Natural killer cell treated with Interleukin-12 subunit alpha and Interleukin-12 subunit beta and Interleukin-15 and Interleukin-18, amount 100 ng/mL, for 72 hours (primary cell): Measurements from ENCODE around the gene PRTN3. TPM values are rescaled to one million over a fixed set of nuclear protein-coding genes. Genes with fewer than 3 reads are reported as not detected.
A peak's percentile ranks its signal among the peaks of the same experiment; 100 is the strongest.
"Not testable (repeated sequence)": the region's sequence is repeated elsewhere in the genome, so short reads cannot be mapped to it uniquely, and the experiment has no call there.

Experiments
- ATAC-seq, 2 donors: fragments of 150-1000 bp; cut with Tn5 transposase in 1 of 2; sonication (Bioruptor Pico), chemical (Tn5 transposase) in 1 of 2; 2 replicates each; pipeline ENCODE4 v1.10.0; 2021
- DNase-seq: peaks from one replicate; pipeline ENCODE4 v3.0.0; 2022; ENCODE audit warnings: low spot score
- H3K27ac Mint-ChIP-seq, 2 donors: 1 replicate in 1 of 2; 2 replicates in 1 of 2; pipeline ENCODE4 v1.8.0; 2022; ENCODE audit warnings: mixed read lengths in 2 of 2, mild to moderate bottlenecking in 1 of 2, moderate library complexity in 1 of 2
- H3K27me3 Mint-ChIP-seq, 2 donors: 1 replicate in 1 of 2; 2 replicates in 1 of 2; pipeline ENCODE4 v1.8.0; 2022; ENCODE audit warnings: mixed read lengths in 2 of 2
- H3K36me3 Mint-ChIP-seq: one replicate; pipeline ENCODE4 v1.8.0; 2022; ENCODE audit warnings: mixed read lengths
- H3K4me1 Mint-ChIP-seq, 2 donors: 1 replicate in 1 of 2; 2 replicates in 1 of 2; pipeline ENCODE4 v1.8.0; 2022; ENCODE audit warnings: low read depth in 2 of 2, mixed read lengths in 2 of 2, mild to moderate bottlenecking in 1 of 2
- H3K4me3 Mint-ChIP-seq: one replicate; pipeline ENCODE4 v1.8.0; 2022; ENCODE audit warnings: mixed read lengths
- H3K9me3 Mint-ChIP-seq: 2 replicates; pipeline ENCODE4 v1.8.0; 2022; ENCODE audit warnings: mixed read lengths
- total RNA-seq, 2 donors: library from RNA; stranded (reverse); gene quantifications; one replicate each; pipeline ENCODE4 v1.2.3, GENCODE V29; 2022

The PRTN3 gene
- total RNA-seq, 2 donors from 2014 or later = not detected

- Mint-ChIP-seq H3K36me3 (no peaks in the 10 kb centered on the region), H3K4me3 (no peak overlapping the region), H3K27ac (no peak overlapping the region), H3K27me3 (peaks cover 7 to 9% of the 10 kb centered on the region in 2 donors), H3K9me3 (no peaks in the 10 kb centered on the region), H3K4me1 (no peaks in the 10 kb centered on the region)
- no peak for DNase-seq
- peak; percentile 57 to 61 for ATAC-seq
Observed at GRCh38 chr19:835210-835810, 5.5 kb upstream of the PRTN3 start.

GRCh38 chr19:842802-843179 lies 2.0 kb downstream of the PRTN3 start:
- not testable (repeated sequence) for H3K4me3 Mint-ChIP-seq, H3K9me3 Mint-ChIP-seq, H3K27ac Mint-ChIP-seq

GRCh38 chr19:843180-843835 lies 2.5 kb downstream of the PRTN3 start:
- H3K4me1 Mint-ChIP-seq = peaks cover 0 to 11% of the 10 kb centered on the region in 2 donors
- H3K27me3 Mint-ChIP-seq = peaks cover 18 to 24% of the 10 kb centered on the region in 2 donors
- no peak overlapping the region for H3K4me3 Mint-ChIP-seq
- no peaks in the 10 kb centered on the region for H3K9me3 Mint-ChIP-seq
- no peak overlapping the region for H3K27ac Mint-ChIP-seq
- peaks cover 6% of the 10 kb centered on the region for H3K36me3 Mint-ChIP-seq
- DNase-seq (no peak), ATAC-seq (peak in 1 of 2 donors; percentile 36)

More at GRCh38 chr19:842802-843179, 2.0 kb downstream of the PRTN3 start:
- DNase-seq, ATAC-seq, H3K36me3 Mint-ChIP-seq: not testable (repeated sequence)
- Mint-ChIP-seq H3K27me3 (peaks cover 18 to 24% of the 10 kb centered on the region in 2 donors), H3K4me1 (peaks cover 0 to 11% of the 10 kb centered on the region in 2 donors)

DNA sequence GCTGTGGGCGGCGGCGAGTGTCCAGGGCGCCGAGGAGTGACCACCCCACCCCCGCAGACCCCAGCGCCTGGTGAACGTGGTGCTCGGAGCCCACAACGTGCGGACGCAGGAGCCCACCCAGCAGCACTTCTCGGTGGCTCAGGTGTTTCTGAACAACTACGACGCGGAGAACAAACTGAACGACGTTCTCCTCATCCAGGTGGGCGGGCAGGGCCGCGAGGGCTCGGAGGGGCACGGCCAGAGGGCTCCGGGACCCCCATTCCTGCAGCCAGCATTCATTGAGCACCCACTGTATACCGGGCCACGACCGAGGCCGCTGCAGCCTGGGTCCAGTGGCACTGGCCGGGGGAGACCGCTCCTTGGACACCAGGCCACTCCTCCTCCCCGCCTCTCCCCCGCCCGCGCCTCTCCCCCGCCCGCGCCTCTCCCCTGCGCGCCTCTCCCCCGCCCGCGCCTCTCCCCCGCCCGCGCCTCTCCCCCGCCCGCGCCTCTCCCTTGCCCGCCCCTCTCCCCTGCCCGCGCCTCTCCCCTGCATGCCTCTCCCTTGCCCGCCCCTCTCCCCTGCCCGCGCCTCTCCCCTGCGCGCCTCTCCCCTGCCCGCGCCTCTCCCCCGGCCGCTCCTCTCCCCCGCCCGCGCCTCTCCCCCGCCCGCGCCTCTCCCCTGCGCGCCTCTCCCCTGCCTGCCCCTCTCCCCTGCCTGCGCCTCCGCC lies 3.2 kb downstream of the PRTN3 start:
- H3K27me3 Mint-ChIP-seq = peaks cover 18 to 24% of the 10 kb centered on the region in 2 donors
- H3K4me3 Mint-ChIP-seq = no peak overlapping the region
- peaks cover 6% of the 10 kb centered on the region for H3K36me3 Mint-ChIP-seq
- no peak overlapping the region for H3K27ac Mint-ChIP-seq
- peaks cover 0 to 11% of the 10 kb centered on the region in 2 donors for H3K4me1 Mint-ChIP-seq
- no peak for DNase-seq
- ATAC-seq = no peak
- no peaks in the 10 kb centered on the region for H3K9me3 Mint-ChIP-seq

- peaks cover 6% of the 10 kb centered on the region for H3K36me3 Mint-ChIP-seq
- H3K4me1 Mint-ChIP-seq = peaks cover 0 to 11% of the 10 kb centered on the region in 2 donors
- H3K27me3 Mint-ChIP-seq = peaks cover 18 to 24% of the 10 kb centered on the region in 2 donors
- H3K27ac Mint-ChIP-seq = no peak overlapping the region
- ATAC-seq (no peak), DNase-seq (no peak)
- H3K9me3 Mint-ChIP-seq = no peaks in the 10 kb centered on the region
- H3K4me3 Mint-ChIP-seq = no peak overlapping the region
Observed at GRCh38 chr19:844546-844971, 3.8 kb downstream of the PRTN3 start.

DNA sequence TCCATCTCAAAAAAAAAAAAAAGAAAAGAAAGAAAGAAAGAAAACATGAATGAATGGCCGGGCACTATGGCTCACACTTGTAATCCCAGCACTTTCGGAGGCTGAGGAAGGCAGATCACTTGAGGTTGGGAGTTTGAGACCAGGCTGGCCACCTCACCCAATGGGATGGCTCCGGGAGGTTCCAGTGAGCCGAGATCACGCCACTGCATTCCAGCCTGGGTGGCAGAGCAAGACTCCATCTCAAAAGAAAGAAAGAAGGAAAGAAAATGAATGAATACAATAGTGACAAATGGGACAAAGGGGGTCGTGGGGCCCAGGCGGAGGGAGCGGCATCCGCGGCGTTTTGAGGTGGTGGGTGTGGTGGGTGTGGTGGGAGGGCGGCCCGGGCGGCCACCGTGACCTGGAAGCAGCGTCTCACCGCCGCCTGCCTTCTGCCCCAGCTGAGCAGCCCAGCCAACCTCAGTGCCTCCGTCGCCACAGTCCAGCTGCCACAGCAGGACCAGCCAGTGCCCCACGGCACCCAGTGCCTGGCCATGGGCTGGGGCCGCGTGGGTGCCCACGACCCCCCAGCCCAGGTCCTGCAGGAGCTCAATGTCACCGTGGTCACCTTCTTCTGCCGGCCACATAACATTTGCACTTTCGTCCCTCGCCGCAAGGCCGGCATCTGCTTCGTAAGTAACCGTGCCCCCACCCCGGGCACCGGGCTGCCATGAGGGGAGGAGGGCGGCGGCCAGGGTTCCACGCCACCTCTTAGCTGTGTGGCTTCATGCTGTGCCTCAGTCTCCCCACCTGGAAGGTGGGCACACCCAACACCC lies 5.1 kb downstream of the PRTN3 start:
- H3K27me3 Mint-ChIP-seq = peaks cover 18 to 24% of the 10 kb centered on the region in 2 donors
- H3K4me3 Mint-ChIP-seq = no peak overlapping the region
- H3K9me3 Mint-ChIP-seq = no peaks in the 10 kb centered on the region
- ATAC-seq (no peak), DNase-seq (no peak)
- H3K36me3 Mint-ChIP-seq = peaks cover 6% of the 10 kb centered on the region
- H3K4me1 Mint-ChIP-seq = peaks cover 0 to 11% of the 10 kb centered on the region in 2 donors
- H3K27ac Mint-ChIP-seq = peak overlapping the region in 1 of 2 donors; percentile 33

- ATAC-seq (no peak), DNase-seq (no peak)
- Mint-ChIP-seq H3K27me3 (peaks cover 13 to 15% of the 10 kb centered on the region in 2 donors), H3K36me3 (no peaks in the 10 kb centered on the region), H3K9me3 (no peaks in the 10 kb centered on the region), H3K4me1 (peaks cover 0 to 6% of the 10 kb centered on the region in 2 donors), H3K4me3 (no peak overlapping the region), H3K27ac (no peak overlapping the region)
Observed at GRCh38 chr19:848386-848921, 7.7 kb downstream of the PRTN3 start.

DNA sequence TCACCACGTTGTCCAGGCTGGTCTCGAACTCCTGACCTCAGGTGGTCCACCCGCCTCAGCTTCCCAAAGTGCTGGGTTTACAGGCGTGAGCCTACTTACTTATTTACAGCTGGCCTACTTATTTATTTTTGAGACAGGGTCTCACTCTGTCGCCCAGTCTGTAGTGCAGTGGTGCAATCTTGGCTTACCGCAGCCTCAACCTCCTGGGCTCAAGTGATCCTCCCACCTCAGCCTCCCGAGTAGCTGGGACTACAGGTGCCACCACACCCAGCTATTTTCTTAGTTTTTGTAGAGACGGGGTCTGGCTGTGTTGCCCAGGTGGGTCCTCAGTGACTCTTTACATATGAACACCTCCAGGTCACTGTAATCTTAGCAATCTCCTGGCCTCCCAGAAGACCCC lies 8.4 kb downstream of the PRTN3 start:
- peaks cover 13 to 15% of the 10 kb centered on the region in 2 donors for H3K27me3 Mint-ChIP-seq
- H3K27ac Mint-ChIP-seq, H3K4me3 Mint-ChIP-seq, H3K4me1 Mint-ChIP-seq, H3K36me3 Mint-ChIP-seq, H3K9me3 Mint-ChIP-seq, ATAC-seq, DNase-seq: not testable (repeated sequence)

DNA sequence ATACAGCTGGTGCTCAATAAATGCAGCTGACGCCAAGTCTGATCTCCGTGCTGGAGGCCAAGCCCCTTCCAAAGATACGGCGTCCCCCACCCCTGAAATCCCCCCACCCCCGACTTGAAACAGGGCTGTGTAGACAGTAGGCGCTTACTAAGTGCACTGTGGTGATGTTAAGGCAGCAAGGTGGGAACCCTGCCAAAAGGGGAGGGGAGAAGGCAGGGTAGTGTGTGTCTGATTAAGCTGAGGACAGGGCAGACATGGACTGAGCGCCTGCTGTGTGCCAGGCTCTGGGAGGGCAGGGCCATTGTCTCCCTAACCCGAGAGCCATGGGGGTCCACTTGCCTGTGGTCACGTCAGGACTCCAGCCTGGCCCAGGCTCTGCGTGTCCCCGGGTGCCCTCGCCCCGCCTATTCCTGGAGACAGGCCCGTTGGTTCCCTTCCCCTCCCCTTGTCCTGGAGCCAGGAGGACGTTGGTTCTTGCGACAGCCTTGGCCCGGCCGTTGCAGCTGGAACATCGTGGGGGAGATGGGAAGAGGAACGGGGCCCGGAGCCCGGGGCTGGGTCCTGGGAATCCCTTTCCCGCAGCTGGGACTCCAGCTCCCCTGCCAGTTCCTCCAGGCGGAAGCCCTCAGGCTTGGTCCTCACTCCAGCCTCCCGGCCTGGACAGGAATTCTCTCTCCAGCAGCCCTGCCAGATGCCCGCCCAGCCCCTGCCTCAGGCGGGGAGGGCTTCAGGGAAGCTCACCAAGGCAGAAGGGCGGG lies 9.6 kb downstream of the PRTN3 start:
- no peak overlapping the region for H3K27ac Mint-ChIP-seq
- H3K36me3 Mint-ChIP-seq = no peaks in the 10 kb centered on the region
- H3K4me3 Mint-ChIP-seq = no peak overlapping the region
- H3K9me3 Mint-ChIP-seq = no peaks in the 10 kb centered on the region
- peaks cover 9 to 15% of the 10 kb centered on the region in 2 donors for H3K27me3 Mint-ChIP-seq
- ATAC-seq (peak in 1 of 2 donors; percentile 11), DNase-seq (no peak)
- H3K4me1 Mint-ChIP-seq = peaks cover 0 to 4% of the 10 kb centered on the region in 2 donors

DNA sequence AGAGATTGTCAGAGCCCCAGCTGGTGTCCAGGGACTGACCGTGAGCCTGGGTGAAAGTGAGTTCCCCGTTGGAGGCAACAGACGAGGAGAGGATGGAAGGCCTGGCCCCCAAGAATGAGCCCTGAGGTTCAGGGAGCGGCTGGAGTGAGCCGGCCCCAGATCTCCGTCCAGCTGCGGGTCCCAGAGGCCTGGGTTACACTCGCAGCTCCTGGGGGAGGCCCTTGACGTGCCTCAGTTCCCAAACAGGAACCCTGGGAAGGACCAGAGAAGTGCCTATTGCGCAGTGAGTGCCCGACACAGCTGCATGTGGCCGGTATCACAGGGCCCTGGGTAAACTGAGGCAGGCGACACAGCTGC lies 10.2 kb downstream of the PRTN3 start:
- Mint-ChIP-seq H3K27ac (no peak overlapping the region), H3K27me3 (peaks cover 5 to 9% of the 10 kb centered on the region in 2 donors), H3K36me3 (no peaks in the 10 kb centered on the region), H3K4me3 (no peak overlapping the region), H3K4me1 (peaks cover 0 to 4% of the 10 kb centered on the region in 2 donors), H3K9me3 (no peaks in the 10 kb centered on the region)
- DNase-seq (no peak), ATAC-seq (no peak)

DNA sequence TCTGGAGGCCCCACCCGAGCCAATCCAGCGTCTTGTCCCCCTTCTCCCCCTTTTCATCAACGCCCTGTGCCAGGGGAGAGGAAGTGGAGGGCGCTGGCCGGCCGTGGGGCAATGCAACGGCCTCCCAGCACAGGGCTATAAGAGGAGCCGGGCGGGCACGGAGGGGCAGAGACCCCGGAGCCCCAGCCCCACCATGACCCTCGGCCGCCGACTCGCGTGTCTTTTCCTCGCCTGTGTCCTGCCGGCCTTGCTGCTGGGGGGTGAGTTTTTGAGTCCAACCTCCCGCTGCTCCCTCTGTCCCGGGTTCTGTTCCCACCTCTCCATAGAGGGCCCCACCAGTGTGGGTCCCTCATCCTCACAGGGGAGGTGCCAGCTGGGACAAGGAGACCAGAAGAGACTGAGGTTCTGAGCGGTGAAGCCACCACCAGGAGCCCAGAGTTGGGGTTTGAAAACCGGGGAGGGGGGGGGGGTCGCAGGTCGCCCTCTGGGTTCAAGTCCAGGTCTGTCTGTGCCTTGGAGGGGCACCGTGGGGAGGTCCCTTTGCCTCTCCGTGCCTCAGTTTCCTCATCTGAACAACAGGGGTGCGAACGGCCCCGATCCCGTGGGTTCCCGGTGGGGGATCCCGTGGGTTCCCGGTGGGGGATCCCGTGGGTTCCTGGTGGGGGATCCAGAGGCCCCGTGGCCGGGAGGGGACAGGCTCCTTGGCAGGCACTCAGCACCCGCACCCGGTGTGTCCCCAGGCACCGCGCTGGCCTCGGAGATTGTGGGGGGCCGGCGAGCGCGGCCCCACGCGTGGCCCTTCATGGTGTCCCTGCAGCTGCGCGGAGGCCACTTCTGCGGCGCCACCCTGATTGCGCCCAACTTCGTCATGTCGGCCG lies 11.6 kb downstream of the PRTN3 start, which contains the start of gene ELANE:
ELANE (plus strand) TSS at position 168 of the 878 bp plus-strand sequence; CDS start at position 194, 26 bp downstream.
- ATAC-seq (no peak), DNase-seq (no peak)
- Mint-ChIP-seq H3K27ac (no peak within 1 kb of the TSS), H3K27me3 (peaks cover 3 to 4% of the 10 kb centered on the region in 2 donors), H3K36me3 (no peaks in the 10 kb centered on the region), H3K9me3 (no peaks in the 10 kb centered on the region), H3K4me1 (peaks cover 0 to under 1% of the 10 kb centered on the region in 2 donors), H3K4me3 (no peak within 1 kb of the TSS)

DNA sequence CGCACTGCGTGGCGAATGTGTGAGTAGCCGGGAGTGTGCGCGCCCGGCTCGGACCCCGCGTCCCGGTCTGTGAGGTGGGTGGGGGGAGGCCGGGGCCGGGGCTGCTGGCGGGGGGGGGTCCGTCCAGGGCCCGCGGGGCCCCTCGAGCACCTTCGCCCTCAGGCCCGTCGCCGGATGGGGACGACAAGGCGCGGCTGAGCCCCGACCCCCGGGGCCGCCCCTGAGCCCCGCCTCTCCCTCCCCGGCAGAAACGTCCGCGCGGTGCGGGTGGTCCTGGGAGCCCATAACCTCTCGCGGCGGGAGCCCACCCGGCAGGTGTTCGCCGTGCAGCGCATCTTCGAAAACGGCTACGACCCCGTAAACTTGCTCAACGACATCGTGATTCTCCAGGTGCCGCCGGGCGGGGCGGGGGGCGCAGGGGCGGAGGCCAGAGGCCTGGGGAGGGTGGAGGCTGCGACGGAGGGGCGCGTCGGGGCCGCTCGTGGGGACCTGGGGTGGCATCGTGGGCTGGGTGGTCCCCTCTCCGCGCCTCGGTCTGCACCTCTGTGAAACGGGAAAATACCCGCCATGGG lies 12.3 kb downstream of the PRTN3 start:
- Mint-ChIP-seq H3K27me3 (peaks cover 0 to 6% of the 10 kb centered on the region in 2 donors), H3K27ac (no peak overlapping the region), H3K4me3 (no peak overlapping the region), H3K9me3 (no peaks in the 10 kb centered on the region), H3K4me1 (peaks cover 0 to 3% of the 10 kb centered on the region in 2 donors), H3K36me3 (no peaks in the 10 kb centered on the region)
- DNase-seq (no peak), ATAC-seq (peak in 1 of 2 donors; percentile 37)
